Colonic mucosa (tissue), 4 donors: Measurements from ENCODE around the gene LRRC73. TPM values are rescaled to one million over a fixed set of nuclear protein-coding genes. Genes with fewer than 3 reads are reported as not detected.

Experiments used
- DNase-seq: peaks from one replicate; pipeline ENCODE4 v3.0.0-alpha.2; 2020
- H3K27ac ChIP-seq: fragments of 200-600 bp; one replicate; pipeline ENCODE4 v1.8.0; 2021
- H3K27me3 ChIP-seq: fragments of 200-600 bp; one replicate; pipeline ENCODE4 v1.8.0; 2021
- H3K36me3 ChIP-seq: fragments of 200-600 bp; one replicate; pipeline ENCODE4 v1.8.0; 2021
- H3K4me1 ChIP-seq: fragments of 200-600 bp; one replicate; pipeline ENCODE4 v1.8.0; 2021; ENCODE audit warnings: mild to moderate bottlenecking
- H3K4me3 ChIP-seq: fragments of 200-600 bp; one replicate; pipeline ENCODE4 v1.8.0; 2021
- H3K9ac ChIP-seq, 2 donors: one replicate each; pipeline ENCODE4 v1.7.0; 2013; ENCODE audit warnings: control low read depth in 2 of 2, low read depth in 2 of 2, low read length in 2 of 2
- H3K9me3 ChIP-seq: fragments of 200-600 bp; one replicate; pipeline ENCODE4 v1.8.0; 2021
- intact Hi-C: fragments of 100-400 bp; cut with DNase I; formaldehyde crosslinking; loops from one replicate; pipeline ENCODE4 v1.14.1; 2022
- total RNA-seq, 2 donors: library from RNA; stranded (reverse); fragmentation: NEBNext Ultra II Directional in 1 of 2; extraction: Animal tissue kit (Norgen Biotek cat#: 25700) in 1 of 2; gene quantifications; one replicate each; pipeline ENCODE4 v1.2.1, GENCODE V29; 2021
- TF ChIP-seq, protein P1 (sequence below): fragments of 200-600 bp; IDR thresholded peaks from one replicate; pipeline ENCODE4 v1.8.0; 2022; ENCODE audit warnings: antibody characterized with exemption, mild to moderate bottlenecking
- donor health status: healthy.
- donor health status: DM: no; HTN: no; CAD: no.
- donor health status: DM: no; HTN: no; CAD: no.

The LRRC73 gene
- total RNA-seq, 2 donors from 2014 or later: 0.77 to 1.1 TPM

DNA sequence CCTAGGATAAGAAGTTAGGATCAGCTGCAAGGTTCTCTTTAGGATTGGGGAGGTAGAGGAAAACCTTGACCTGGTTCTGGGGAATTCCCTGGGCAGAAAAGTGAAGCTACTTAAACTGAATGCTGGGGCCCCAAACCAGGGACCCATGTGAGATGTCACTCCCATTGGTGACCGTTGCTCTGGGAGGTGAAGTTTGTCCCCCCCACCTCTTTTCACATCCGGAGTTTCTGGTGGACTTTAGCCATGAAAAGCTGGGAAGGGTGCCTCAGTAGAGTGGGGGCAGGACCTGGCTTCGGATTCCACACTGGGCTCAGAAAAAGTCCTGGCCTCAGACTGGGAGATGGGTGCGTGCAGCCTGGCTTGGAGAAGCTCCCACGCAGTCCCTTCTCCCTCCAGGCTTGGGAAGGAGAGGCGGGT is 19.6 kb downstream of the LRRC73 start:
- Histone ChIP-seq H3K4me3 (no peak overlapping the region), H3K36me3 (no peaks in the 10 kb centered on the region), H3K27me3 (no peaks in the 10 kb centered on the region), H3K9me3 (no peaks in the 10 kb centered on the region), H3K27ac (no peak overlapping the region), H3K9ac (no peak overlapping the region), H3K4me1 (no peaks in the 10 kb centered on the region)
- TF ChIP-seq, protein P1, sequence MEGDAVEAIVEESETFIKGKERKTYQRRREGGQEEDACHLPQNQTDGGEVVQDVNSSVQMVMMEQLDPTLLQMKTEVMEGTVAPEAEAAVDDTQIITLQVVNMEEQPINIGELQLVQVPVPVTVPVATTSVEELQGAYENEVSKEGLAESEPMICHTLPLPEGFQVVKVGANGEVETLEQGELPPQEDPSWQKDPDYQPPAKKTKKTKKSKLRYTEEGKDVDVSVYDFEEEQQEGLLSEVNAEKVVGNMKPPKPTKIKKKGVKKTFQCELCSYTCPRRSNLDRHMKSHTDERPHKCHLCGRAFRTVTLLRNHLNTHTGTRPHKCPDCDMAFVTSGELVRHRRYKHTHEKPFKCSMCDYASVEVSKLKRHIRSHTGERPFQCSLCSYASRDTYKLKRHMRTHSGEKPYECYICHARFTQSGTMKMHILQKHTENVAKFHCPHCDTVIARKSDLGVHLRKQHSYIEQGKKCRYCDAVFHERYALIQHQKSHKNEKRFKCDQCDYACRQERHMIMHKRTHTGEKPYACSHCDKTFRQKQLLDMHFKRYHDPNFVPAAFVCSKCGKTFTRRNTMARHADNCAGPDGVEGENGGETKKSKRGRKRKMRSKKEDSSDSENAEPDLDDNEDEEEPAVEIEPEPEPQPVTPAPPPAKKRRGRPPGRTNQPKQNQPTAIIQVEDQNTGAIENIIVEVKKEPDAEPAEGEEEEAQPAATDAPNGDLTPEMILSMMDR: no peak
- intact Hi-C loops: no loop called here
- no peak for DNase-seq

DNA sequence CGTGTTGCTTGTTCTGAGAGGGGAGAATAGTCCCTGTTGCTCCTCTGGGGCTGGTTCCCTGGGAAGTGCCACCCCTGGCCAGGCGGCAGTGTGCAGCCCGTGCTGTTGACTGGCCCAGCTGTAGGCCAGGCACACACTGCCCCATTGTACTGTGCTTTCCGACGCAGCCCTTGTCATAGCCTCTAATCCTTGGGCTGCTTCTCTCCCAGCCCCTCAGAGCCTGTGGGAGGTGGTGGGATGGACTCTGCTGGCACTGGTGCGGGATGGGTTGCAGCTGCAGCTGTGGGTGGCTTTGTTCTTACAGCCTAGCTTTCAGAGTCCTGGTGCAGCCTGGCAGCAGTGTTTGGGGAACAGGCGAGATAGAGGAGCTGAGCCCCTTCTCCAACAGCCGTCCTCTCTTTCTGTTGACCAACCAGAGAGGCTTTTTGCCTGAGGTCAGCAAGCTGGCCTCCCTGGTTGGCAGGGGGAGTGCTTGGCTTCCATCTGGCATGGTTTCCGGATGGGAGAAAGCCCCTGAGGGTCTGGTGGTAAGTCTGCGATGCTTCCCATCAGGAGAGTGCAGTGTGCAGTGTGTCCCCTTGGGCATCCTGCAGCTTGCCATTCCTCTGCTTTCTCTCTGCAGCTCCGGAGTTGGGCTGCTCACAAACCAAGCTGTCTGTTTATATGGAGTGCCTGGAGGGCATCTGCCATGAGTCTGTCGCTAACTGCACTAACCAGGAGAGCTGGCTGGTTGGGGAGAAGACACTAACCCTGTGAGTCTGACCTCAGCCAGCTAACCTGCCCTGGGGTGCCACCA is 20.7 kb downstream of the LRRC73 start:
- no peak overlapping the region for H3K27ac ChIP-seq
- no peak overlapping the region for H3K4me3 ChIP-seq
- H3K4me1 ChIP-seq: no peaks in the 10 kb centered on the region
- TF ChIP-seq, protein P1: no peak
- DNase-seq: no peak
- H3K27me3 ChIP-seq: no peaks in the 10 kb centered on the region
- no peak overlapping the region for H3K9ac ChIP-seq
- no peaks in the 10 kb centered on the region for H3K36me3 ChIP-seq
- no peaks in the 10 kb centered on the region for H3K9me3 ChIP-seq
- intact Hi-C loops: no loop called here

DNA sequence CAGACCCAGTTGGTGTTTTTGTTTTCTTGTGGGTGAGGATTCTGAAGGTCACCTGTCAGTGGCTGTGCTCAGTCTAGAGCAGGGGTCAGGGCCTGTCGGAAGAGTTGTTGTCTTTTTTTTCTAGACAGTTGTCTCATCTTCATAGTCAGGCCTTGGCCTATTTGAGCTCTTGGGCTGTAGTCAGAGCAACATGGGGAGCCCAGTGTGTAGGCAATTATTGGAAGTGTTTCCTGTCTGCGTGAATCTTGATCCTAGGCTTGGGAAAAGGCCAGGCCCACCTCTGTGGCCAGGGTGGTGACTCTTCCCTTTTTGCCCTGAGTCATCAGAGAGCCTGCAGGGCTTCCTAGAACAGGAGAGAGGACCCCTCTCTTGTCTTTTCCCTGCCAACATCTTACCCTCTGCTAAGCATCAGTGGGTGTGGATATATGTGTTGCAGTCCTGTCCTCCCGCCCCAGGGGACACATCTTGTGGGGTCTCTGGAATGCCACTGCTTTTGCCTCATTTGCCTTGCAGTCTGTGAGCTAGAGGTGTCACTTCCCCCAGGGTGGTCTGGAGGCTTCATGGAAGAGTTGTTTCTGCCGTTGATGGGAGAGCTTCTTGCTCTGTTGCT is 21.4 kb downstream of the LRRC73 start:
- Histone ChIP-seq H3K9me3 (no peaks in the 10 kb centered on the region), H3K27ac (no peak overlapping the region), H3K36me3 (no peaks in the 10 kb centered on the region), H3K9ac (no peak overlapping the region), H3K4me3 (no peak overlapping the region), H3K4me1 (no peaks in the 10 kb centered on the region), H3K27me3 (no peaks in the 10 kb centered on the region)
- TF ChIP-seq, protein P1: no peak
- DNase-seq: no peak
- intact Hi-C loops: no loop called here

DNA sequence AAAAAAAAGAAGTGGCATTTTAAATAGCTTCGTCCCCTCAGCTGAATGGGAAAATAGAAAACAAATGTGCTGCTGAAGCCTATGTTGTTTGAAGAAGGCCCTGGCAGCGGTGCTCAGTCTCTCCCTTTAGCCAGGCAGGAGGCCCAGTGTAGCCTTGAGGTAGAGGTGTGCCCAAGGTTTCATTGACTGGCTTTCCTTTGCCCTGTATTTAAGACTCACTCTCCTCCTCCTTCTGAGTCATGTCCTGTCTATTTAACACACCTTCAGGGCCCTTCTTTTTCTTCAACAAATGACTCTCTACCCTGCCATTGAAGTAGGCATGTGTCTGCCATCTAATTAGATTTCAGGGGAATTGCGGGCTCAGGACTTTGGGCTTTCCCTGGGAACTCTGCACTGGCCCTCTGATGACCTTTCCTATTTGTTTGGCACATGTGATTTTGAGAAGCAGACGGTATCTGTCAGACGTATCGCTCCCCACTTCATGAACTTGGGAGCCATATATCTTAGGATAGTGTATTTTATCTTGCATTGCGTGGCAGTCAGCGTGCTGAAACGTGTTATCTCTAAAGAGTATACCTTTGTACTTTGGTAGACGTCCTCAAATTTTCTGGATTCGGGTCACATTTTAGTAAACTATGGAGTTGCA is 28.4 kb downstream of the LRRC73 start:
- intact Hi-C loops: no loop called here
- H3K36me3 ChIP-seq: no peaks in the 10 kb centered on the region
- TF ChIP-seq, protein P1: no peak
- no peak for DNase-seq
- no peak overlapping the region for H3K4me3 ChIP-seq
- no peak overlapping the region for H3K27ac ChIP-seq
- H3K27me3 ChIP-seq: no peaks in the 10 kb centered on the region
- H3K9ac ChIP-seq: no peak overlapping the region
- H3K9me3 ChIP-seq: no peaks in the 10 kb centered on the region
- H3K4me1 ChIP-seq: no peaks in the 10 kb centered on the region

DNA sequence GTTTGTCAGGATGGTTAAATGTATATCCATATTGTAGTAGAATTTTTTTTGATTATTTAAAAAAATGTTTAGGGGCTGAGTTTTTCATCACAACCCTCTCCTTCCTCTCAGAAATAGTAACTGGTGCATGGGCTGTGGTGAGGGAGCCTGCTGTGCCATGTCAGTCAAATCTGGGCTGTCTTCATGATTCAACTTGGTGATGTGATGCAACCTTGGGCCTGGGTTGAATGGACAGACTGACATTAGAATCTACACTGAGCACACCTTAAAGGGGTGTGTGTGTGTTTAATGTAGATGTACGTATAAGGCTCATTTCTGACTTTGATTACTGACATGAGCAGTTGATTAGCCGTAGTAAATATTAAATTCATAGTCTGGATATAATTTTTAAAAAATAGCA is 29.1 kb downstream of the LRRC73 start:
- no peaks in the 10 kb centered on the region for H3K4me1 ChIP-seq
- H3K27ac ChIP-seq: no peak overlapping the region
- no peak for DNase-seq

More for the DNA sequence above, 29.1 kb downstream of the LRRC73 start:
- Histone ChIP-seq H3K9me3 (no peaks in the 10 kb centered on the region), H3K9ac (no peak overlapping the region), H3K27me3 (no peaks in the 10 kb centered on the region), H3K36me3 (no peaks in the 10 kb centered on the region), H3K4me3 (no peak overlapping the region)
- TF ChIP-seq, protein P1: no peak
- intact Hi-C loops: no loop called here
